SH-SY5Y (cell line): ENCODE data around the gene DNAH5.

ENCODE experiments used
- GATA2 ChIP-seq: IDR thresholded peaks from 2 replicates; pipeline ENCODE4 v1.6.1; 2011; ENCODE audit warnings: mild to moderate bottlenecking, low read depth, low read length
- GATA3 ChIP-seq: IDR thresholded peaks from 2 replicates; pipeline ENCODE4 v1.6.1; 2011; ENCODE audit warnings: low read depth, mild to moderate bottlenecking, low read length, moderate library complexity

DNAH5 gene

DNA sequence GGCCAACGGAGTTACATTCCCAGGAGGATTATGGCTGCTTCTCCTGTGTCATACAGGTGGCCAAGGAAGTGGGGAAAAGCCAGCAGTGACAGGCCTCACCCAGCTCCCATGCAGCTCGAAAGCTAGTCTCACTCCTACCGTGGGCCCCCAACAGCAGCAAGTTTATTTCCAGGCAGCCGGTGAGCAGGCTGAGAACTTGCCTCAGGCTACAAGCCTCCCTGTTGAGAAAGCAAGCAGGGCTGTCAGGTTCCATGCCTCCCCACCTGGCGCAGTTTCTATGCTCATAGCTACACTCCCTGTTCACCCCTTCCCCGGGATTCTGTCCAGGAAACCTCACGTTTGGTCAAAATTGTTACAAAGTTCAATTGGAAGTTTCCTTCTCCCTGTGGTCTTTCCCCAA lies 27.5 kb upstream of the DNAH5 start:
- no peak for TF ChIP-seq GATA2
- TF ChIP-seq GATA3: no peak

DNA sequence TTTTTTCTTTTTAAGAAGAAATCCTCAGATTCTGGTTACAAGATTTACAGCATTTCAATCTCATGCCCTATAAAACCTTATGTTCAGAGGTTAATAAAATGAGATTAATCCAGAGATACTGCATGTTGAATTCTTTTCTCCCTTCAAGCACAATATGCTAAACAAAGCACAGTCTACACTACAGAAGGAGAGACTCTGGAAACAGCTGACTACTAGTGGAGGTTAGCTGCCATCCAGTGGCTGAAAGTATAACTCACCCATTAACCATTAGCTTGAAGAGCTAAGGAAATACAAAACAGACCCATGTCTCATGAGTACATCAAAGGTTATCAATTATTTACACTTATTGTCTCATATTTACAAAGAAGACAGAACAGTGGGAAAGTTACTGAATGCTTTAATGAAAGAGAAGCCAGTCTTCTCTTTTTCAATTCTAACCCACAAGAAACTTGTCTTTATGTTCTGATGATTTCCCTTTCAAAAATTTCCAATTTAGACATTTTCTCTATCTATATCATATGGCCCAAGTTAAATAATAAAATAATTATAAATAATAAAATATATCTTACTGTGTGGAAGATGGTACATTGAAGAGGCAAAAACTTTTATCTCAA lies 12.7 kb upstream of the DNAH5 start:
- TF ChIP-seq GATA2: no peak

- no peak for TF ChIP-seq GATA2
- TF ChIP-seq GATA3: no peak
Measured at GRCh38 chr5:13956471-13956870, 12.0 kb upstream of the DNAH5 start.

DNA sequence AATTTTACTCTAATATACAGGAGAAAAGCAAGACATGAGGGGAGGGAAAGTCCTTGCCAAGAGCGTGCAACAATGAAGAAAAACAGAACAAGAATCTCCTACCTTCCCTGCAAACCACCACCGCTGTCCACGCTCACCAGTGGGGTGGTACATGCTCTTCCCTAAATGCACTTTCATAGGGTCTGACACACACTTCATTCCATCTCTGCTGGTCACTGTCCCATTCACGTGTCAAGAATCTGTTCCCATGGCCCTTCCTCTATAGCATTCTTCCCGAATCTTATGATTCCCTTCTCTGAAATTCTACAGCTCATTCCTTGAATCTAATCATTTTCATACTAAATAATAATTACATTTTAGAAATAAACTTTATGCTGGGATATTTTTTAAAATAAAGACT lies 11.4 kb upstream of the DNAH5 start:
- TF ChIP-seq GATA2 (no peak), GATA3 (no peak)

DNA sequence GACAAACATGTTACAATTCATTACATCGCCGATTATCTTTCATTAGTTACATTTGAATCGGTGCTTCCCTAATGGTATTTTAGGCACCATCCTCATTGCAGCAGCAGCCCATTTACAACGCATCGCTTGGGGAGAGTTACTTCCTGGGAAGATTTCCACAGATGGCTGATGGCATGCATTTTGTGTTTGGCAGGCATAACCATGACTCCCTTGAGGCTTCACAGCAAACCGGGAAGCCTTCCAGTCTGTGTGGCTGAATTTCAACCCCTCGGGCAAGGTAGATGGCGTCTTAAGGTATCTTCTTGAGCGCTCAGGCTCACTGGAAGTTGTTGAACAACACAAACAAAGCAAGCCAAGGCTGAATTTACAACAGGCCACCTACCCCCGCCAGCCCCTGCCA lies 1.6 kb upstream of the DNAH5 start:
- TF ChIP-seq GATA3 (no peak), GATA2 (no peak)

DNA sequence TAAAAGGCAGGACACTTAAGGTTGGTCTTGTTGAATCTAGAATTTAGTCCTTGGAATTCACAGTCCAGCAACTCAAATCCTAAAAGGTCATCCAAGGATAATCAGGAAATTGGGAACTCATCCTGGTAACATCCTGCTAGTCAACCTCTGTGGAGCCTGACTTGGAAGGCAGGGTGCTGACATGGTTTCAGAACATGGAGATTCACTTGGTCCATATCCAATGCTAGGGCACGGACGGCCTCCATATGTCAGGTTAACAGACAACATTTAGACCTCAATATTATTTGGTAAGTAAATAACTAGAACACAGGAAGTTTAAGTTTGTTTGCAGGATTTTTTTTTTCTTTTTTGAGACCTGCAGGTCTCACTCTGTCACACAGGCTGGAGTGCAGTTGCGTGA lies 783 bp upstream of the DNAH5 start:
- TF ChIP-seq GATA3: no peak
- TF ChIP-seq GATA2: no peak

- no peak for TF ChIP-seq GATA3
- TF ChIP-seq GATA2: no peak
Measured at GRCh38 chr5:13943676-13944075, 812 bp downstream of the DNAH5 start.

- TF ChIP-seq GATA3 (no peak), GATA2 (no peak)
Measured at GRCh38 chr5:13941468-13941867, 3.0 kb downstream of the DNAH5 start.

DNA sequence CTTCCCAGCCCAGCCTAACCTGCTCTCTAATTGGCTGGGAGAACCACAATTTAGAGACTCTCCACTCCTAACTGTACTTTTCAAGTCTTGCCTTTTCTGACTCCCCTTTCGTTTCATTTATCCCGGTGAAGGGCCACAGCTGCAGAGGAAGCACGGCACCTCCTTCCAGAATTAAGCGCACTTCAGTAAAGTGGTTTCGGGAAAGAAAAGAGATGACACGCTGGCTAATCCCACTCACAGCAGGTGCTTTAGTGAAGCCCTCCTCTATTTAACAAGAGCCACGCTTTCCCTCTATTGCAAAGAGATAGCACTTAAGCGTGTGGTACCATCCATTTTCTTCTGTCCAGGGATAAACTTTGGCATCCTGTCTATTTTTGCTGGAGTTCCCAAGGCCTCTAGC lies 4.8 kb downstream of the DNAH5 start:
- TF ChIP-seq GATA3: no peak
- no peak for TF ChIP-seq GATA2

- TF ChIP-seq GATA3 (no peak), GATA2 (no peak)
Measured at GRCh38 chr5:13934921-13935320, 9.6 kb downstream of the DNAH5 start.

DNA sequence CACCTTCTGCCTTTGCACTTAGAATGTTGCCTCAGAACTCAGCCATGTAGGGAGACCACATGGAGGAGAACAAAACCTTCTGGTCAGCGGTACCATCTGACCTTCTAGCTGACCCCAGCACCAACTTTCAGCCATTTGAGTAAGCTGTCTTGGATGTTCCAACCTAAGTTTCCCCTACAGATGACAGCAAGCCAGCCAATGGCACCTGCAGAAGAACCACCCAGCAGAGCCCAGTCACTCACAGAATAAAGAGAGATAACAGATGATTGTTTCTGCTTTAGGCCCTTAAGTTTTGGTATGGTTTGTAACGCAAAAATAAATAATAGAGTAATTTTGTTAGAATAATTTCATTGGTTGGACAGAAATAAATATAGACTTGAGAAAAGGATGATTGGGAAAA lies 10.4 kb downstream of the DNAH5 start:
- TF ChIP-seq GATA3: no peak
- TF ChIP-seq GATA2: no peak

DNA sequence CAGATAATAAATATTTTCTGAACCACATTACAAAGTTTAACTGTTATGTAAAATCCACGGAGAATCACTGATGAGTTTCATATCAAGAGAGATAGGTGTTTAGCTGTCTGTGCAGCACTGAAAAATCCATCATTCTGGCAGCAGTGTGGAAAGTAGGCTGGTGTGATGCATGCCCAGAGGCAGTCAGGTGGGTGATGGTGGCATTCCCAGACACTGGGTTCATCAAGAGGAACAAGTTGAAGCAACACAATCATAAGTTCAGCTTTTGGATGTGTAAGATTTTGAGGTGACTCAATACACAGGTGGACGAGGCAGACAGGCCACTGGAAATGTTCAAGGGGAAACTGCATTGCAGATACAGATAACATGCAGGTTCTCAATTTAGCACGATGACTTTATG lies 11.9 kb downstream of the DNAH5 start:
- no peak for TF ChIP-seq GATA2

DNA sequence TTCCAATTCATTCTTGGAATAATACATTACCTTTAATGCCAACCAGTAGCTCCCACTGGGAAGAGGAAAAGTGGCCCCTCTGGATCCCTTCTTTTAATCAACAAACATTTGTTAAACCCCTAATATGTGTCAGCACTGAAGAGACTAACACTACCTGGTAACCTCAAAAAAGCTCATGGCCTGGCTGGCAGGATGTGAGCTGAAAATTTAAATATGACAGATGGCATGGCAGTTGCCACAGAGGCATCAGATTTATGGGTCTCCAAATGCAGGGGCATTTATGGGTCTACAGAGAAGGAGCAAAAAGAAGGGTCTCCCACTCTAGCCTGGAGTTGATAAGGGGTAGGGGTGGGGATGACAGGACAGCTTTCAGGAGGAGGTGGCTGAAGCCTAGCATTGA lies 12.5 kb downstream of the DNAH5 start:
- TF ChIP-seq GATA3: no peak
- TF ChIP-seq GATA2: no peak

- TF ChIP-seq GATA2: no peak
- TF ChIP-seq GATA3: no peak
Measured at GRCh38 chr5:13930541-13931171, 13.8 kb downstream of the DNAH5 start.

GRCh38 chr5:13926731-13927130 lies 17.8 kb downstream of the DNAH5 start:
- TF ChIP-seq GATA2 (no peak), GATA3 (no peak)

GRCh38 chr5:13921578-13921977 lies 22.9 kb downstream of the DNAH5 start:
- TF ChIP-seq GATA3 (no peak), GATA2 (no peak)

DNA sequence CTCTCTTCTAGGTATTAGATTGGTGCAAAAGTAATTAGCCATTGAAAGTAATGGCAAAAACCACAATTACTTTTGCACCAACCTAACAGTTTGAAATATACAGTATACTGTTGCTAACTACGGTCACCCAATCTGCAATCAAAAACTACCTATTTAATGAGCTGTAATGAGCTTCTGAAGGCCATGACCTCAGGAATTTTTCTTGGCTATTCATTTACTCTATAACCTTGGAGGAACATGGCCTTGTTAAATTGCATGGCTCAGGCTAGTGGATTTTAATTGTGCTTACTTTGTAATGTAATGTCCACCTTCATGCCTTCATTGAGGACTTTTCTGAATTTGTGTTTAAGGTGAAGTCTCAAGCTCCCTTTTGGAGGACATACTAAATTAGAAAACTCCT lies 24.7 kb downstream of the DNAH5 start:
- no peak for TF ChIP-seq GATA3
- no peak for TF ChIP-seq GATA2
